ENCODE results near the gene SYNC.

DNA sequence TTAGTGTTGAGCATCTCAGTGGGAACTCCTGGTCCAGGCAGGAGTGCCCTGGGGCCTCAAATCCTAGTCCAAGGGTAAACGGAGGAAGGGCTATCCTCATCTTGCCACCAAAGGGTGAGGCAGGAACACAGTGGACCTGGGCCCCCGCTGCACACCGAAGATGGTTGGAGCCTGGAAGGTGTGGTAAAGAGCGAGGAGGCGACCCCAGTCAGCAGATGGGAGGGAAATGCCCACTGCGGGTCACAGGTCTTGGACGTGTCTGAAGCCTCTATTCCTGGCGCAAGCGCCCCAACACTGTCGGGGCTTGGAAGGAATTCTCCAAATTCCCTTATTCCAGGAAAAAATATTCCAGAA lies 38.5 kb upstream of the SYNC start:
- TF ChIP-seq, protein P1, sequence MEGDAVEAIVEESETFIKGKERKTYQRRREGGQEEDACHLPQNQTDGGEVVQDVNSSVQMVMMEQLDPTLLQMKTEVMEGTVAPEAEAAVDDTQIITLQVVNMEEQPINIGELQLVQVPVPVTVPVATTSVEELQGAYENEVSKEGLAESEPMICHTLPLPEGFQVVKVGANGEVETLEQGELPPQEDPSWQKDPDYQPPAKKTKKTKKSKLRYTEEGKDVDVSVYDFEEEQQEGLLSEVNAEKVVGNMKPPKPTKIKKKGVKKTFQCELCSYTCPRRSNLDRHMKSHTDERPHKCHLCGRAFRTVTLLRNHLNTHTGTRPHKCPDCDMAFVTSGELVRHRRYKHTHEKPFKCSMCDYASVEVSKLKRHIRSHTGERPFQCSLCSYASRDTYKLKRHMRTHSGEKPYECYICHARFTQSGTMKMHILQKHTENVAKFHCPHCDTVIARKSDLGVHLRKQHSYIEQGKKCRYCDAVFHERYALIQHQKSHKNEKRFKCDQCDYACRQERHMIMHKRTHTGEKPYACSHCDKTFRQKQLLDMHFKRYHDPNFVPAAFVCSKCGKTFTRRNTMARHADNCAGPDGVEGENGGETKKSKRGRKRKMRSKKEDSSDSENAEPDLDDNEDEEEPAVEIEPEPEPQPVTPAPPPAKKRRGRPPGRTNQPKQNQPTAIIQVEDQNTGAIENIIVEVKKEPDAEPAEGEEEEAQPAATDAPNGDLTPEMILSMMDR (IDR thresholded peaks at IDR 0.05; ENCODE audit: poor library complexity), result no peak
- TF ChIP-seq EZH2 (IDR thresholded peaks at IDR 0.05; ENCODE audit: borderline replicate concordance) (no peak), EZH2phosphoT487 (IDR thresholded peaks at IDR 0.05; ENCODE audit: low read depth, severe bottlenecking, unreplicated experiment) (no peak)
